H9 (cell line): ENCODE results near the gene PLEKHA4. TPM values are rescaled to one million over a fixed set of nuclear protein-coding genes. Genes with fewer than 3 reads are reported as not detected.

Experiments used
- DNase-seq: peaks from one replicate; pipeline ENCODE4 v3.0.0-alpha.2; 2017
- H2AFZ ChIP-seq: one replicate; pipeline ENCODE4 v1.6.1; 2013; ENCODE audit warnings: mild to moderate bottlenecking, low read length, control low read depth, moderate library complexity
- H2AK5ac ChIP-seq: 2 replicates; pipeline ENCODE4 v1.6.1; 2013; ENCODE audit warnings: low read length, control low read depth, mixed read lengths; ENCODE audit not compliant: insufficient read length
- H2BK120ac ChIP-seq: one replicate; pipeline ENCODE4 v1.6.1; 2013; ENCODE audit warnings: low read depth, mild to moderate bottlenecking, low read length, control low read depth, inconsistent platforms; ENCODE audit not compliant: poor library complexity, severe bottlenecking
- H2BK12ac ChIP-seq: 2 replicates; pipeline ENCODE4 v1.6.1; 2013; ENCODE audit warnings: low read length, control low read depth, mixed read lengths, low read depth; ENCODE audit not compliant: insufficient read length
- H2BK15ac ChIP-seq: 2 replicates; pipeline ENCODE4 v1.6.1; 2013; ENCODE audit warnings: low read depth, low read length, control low read depth
- H2BK20ac ChIP-seq: one replicate; pipeline ENCODE4 v1.6.1; 2013; ENCODE audit warnings: low read depth, mild to moderate bottlenecking, low read length, control low read depth, inconsistent platforms; ENCODE audit not compliant: poor library complexity, severe bottlenecking
- H2BK5ac ChIP-seq: 2 replicates; pipeline ENCODE4 v1.6.1; 2013; ENCODE audit warnings: low read length, control low read depth, mixed read lengths; ENCODE audit not compliant: insufficient read length
- H3K14ac ChIP-seq: 2 replicates; pipeline ENCODE4 v1.6.1; 2013; ENCODE audit warnings: low read length, control low read depth; ENCODE audit not compliant: insufficient read depth
- H3K18ac ChIP-seq: 2 replicates; pipeline ENCODE4 v1.6.1; 2013; ENCODE audit warnings: low read depth, mild to moderate bottlenecking, mixed read lengths, low read length, control low read depth; ENCODE audit not compliant: insufficient read length
- H3K23ac ChIP-seq: 2 replicates; pipeline ENCODE4 v1.6.1; 2013; ENCODE audit warnings: low read length, control low read depth, mixed read lengths, low read depth; ENCODE audit not compliant: insufficient read length
- H3K23me2 ChIP-seq: 2 replicates; pipeline ENCODE4 v1.6.1; 2013; ENCODE audit warnings: low read depth, mild to moderate bottlenecking, mixed read lengths, low read length, control low read depth; ENCODE audit not compliant: insufficient read length, poor library complexity, severe bottlenecking
- H3K27ac ChIP-seq: 2 replicates; pipeline ENCODE4 v1.5.1; 2013; ENCODE audit warnings: low read length, control low read depth, mixed read lengths, low read depth; ENCODE audit not compliant: insufficient read length
- H3K27me3 ChIP-seq: 2 replicates; pipeline ENCODE4 v1.6.1; 2013; ENCODE audit warnings: low read length, control low read depth, inconsistent platforms; ENCODE audit not compliant: insufficient read depth
- H3K4ac ChIP-seq: 2 replicates; pipeline ENCODE4 v1.6.1; 2013; ENCODE audit warnings: low read depth, mild to moderate bottlenecking, control low read depth, inconsistent platforms, low read length, moderate library complexity
- H3K4me1 ChIP-seq: 2 replicates; pipeline ENCODE4 v1.6.1; 2013; ENCODE audit warnings: low read length, control low read depth, inconsistent platforms; ENCODE audit not compliant: insufficient read depth
- H3K4me2 ChIP-seq: 2 replicates; pipeline ENCODE4 v1.6.1; 2013; ENCODE audit warnings: low read length, control low read depth, mixed read lengths; ENCODE audit not compliant: insufficient read length, insufficient read depth
- H3K56ac ChIP-seq: 2 replicates; pipeline ENCODE4 v1.6.1; 2013; ENCODE audit warnings: low read depth, mild to moderate bottlenecking, mixed read lengths, low read length, control low read depth; ENCODE audit not compliant: insufficient read length
- H3K79me1 ChIP-seq: 2 replicates; pipeline ENCODE4 v1.6.1; 2013; ENCODE audit warnings: low read depth, mild to moderate bottlenecking, moderate library complexity, low read length, control low read depth, inconsistent platforms; ENCODE audit not compliant: insufficient read depth, poor library complexity, severe bottlenecking
- H3K79me2 ChIP-seq: 2 replicates; pipeline ENCODE4 v1.6.1; 2013; ENCODE audit warnings: low read length, control low read depth, inconsistent platforms; ENCODE audit not compliant: insufficient read depth
- H3K9ac ChIP-seq: 2 replicates; pipeline ENCODE4 v1.6.1; 2013; ENCODE audit warnings: low read length, control low read depth, mixed read lengths; ENCODE audit not compliant: insufficient read length; ENCODE audit errors: extremely low read depth
- H3K9me3 ChIP-seq: one replicate; pipeline ENCODE4 v1.6.1; 2013; ENCODE audit warnings: low read depth, low read length, inconsistent platforms; ENCODE audit not compliant: control insufficient read depth
- H3T11ph ChIP-seq: one replicate; pipeline ENCODE4 v1.6.1; 2013; ENCODE audit warnings: mild to moderate bottlenecking, low read length, control low read depth, inconsistent platforms
- H4K20me1 ChIP-seq: one replicate; pipeline ENCODE4 v1.6.1; 2013; ENCODE audit not compliant: control insufficient read depth, insufficient read length, insufficient read depth
- H4K5ac ChIP-seq: 2 replicates; pipeline ENCODE4 v1.6.1; 2013; ENCODE audit warnings: low read depth, mild to moderate bottlenecking, mixed read lengths, low read length, control low read depth; ENCODE audit not compliant: insufficient read length
- H4K8ac ChIP-seq: replicated peaks from 2 replicates; pipeline ENCODE4 v1.6.1; 2013; ENCODE audit warnings: low read length, control low read depth, mixed read lengths, low read depth; ENCODE audit not compliant: insufficient read length
- H4K91ac ChIP-seq: 2 replicates; pipeline ENCODE4 v1.6.1; 2013; ENCODE audit warnings: low read depth, mild to moderate bottlenecking, moderate library complexity, mixed read lengths, low read length, control low read depth; ENCODE audit not compliant: insufficient read length
- H3K27ac Mint-ChIP-seq, 3 experiments: 2 replicates in 2 of 3; 3 replicates in 1 of 3; pipeline ENCODE4 v1.8.0; 2020 to 2021; ENCODE audit warnings: mixed read lengths in 3 of 3, mild to moderate bottlenecking in 1 of 3, moderate library complexity in 1 of 3
- H3K27me3 Mint-ChIP-seq: 2 replicates; pipeline ENCODE4 v1.8.0; 2021; ENCODE audit warnings: low read depth, mild to moderate bottlenecking, moderate library complexity, mixed read lengths
- H3K36me3 Mint-ChIP-seq, 3 experiments: 2 replicates in 2 of 3; 3 replicates in 1 of 3; pipeline ENCODE4 v1.8.0; 2020 to 2021; ENCODE audit warnings: low read depth in 3 of 3, mixed read lengths in 3 of 3; ENCODE audit not compliant: insufficient read depth in 1 of 3
- H3K4me1 Mint-ChIP-seq, 2 experiments: 2 replicates each; pipeline ENCODE4 v1.8.0; 2020; ENCODE audit warnings: mixed read lengths in 2 of 2
- H3K4me3 Mint-ChIP-seq, 2 experiments: 2 replicates in 1 of 2; 3 replicates in 1 of 2; pipeline ENCODE4 v1.8.0; 2020 to 2021; ENCODE audit warnings: mild to moderate bottlenecking in 2 of 2, mixed read lengths in 2 of 2, moderate library complexity in 1 of 2
- H3K9me3 Mint-ChIP-seq, 2 experiments: 2 replicates in 1 of 2; 3 replicates in 1 of 2; pipeline ENCODE4 v1.8.0; 2020; ENCODE audit warnings: mild to moderate bottlenecking in 2 of 2, mixed read lengths in 2 of 2, moderate library complexity in 1 of 2
- CTCF ChIP-seq: fragments of 200-600 bp; sonication (generic); conservative IDR thresholded peaks from 3 replicates; pipeline ENCODE4 v1.8.0; 2021; ENCODE audit warnings: antibody characterized with exemption, mild to moderate bottlenecking
- whole genome bisulfite sequencing: extraction: QIAGEN DNeasy Blood & Tissue Kit; methylation state at CpG from one replicate; pipeline ENCODE4 v1.1.7; 2013; ENCODE audit warnings: missing lambda C conversion rate, low lambda C conversion rate, mixed read lengths; ENCODE audit not compliant: insufficient read length; ENCODE audit errors: extremely low coverage; 5-methylcytosine and 5-hydroxymethylcytosine counted together
- total RNA-seq: library from RNA; stranded (reverse); gene quantifications from 2 replicates; pipeline ENCODE4 v1.2.1, GENCODE V29; 2021

Gene PLEKHA4
- total RNA-seq, 1 experiment from 2014 or later: 15.3 TPM

DNA sequence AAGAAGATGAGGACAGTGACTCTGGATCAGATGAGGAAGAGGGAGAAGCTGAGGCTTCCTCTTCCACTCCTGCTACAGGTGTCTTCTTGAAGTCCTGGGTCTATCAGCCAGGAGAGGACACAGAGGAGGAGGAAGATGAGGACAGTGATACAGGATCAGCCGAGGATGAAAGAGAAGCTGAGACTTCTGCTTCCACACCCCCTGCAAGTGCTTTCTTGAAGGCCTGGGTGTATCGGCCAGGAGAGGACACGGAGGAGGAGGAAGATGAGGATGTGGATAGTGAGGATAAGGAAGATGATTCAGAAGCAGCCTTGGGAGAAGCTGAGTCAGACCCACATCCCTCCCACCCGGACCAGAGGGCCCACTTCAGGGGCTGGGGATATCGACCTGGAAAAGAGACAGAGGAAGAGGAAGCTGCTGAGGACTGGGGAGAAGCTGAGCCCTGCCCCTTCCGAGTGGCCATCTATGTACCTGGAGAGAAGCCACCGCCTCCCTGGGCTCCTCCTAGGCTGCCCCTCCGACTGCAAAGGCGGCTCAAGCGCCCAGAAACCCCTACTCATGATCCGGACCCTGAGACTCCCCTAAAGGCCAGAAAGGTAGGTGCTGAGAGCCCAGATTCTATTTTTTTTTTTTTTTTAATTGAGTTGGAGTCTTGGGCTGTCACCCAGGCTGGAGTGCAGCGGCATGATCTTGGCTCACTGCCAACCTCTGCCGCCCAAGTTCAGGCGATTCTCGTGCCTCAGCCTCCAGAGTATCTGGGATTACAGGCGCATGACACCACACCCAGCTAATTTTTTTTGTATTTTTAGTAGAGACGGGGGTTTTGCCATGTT lies 6.1 kb upstream of the PLEKHA4 start:
- Mint-ChIP-seq H3K4me1 (peaks cover 19 to 20% of the 10 kb centered on the region in 2 experiments), H3K4me3 (peak overlapping the region; percentile 27 to 29; a peak in 3 of 5 replicates), H3K36me3 (peaks cover 29 to 52% (median 46%) of the 10 kb centered on the region in 3 experiments), H3K27ac (peak overlapping the region in 2 of 3 experiments; percentile 50 to 100; a peak in 3 of 7 replicates), H3K9me3 (no peaks in the 10 kb centered on the region), H3K27me3 (no peaks in the 10 kb centered on the region)
- Histone ChIP-seq H3K23ac (no peak overlapping the region), H2AK5ac (no peak overlapping the region), H2BK120ac (no peak overlapping the region), H3K4ac (no peak overlapping the region; the same call in 1 of the 2 replicates), H3K4me2 (no peak overlapping the region), H2BK20ac (no peak overlapping the region), H3K27ac (no peak overlapping the region), H3K9me3 (no peaks in the 10 kb centered on the region), H3K4me1 (peaks cover 3% of the 10 kb centered on the region), H3K27me3 (no peaks in the 10 kb centered on the region), H2BK5ac (no peak overlapping the region), H3K79me1 (peaks cover 11% of the 10 kb centered on the region), H4K5ac (no peak overlapping the region), H4K20me1 (no peaks in the 10 kb centered on the region), H3K56ac (no peak overlapping the region), H2BK12ac (peak overlapping the region; percentile 8), H3K79me2 (peaks cover 4% of the 10 kb centered on the region; the same call in 1 of the 2 replicates), H4K8ac (no peak overlapping the region), H3K18ac (no peak overlapping the region), H4K91ac (peak overlapping the region; percentile 85), H3K23me2 (peaks cover 5% of the 10 kb centered on the region), H3K9ac (no peak overlapping the region), H3T11ph (no peak overlapping the region), H3K14ac (no peak overlapping the region), H2AFZ (no peak overlapping the region), H2BK15ac (no peak overlapping the region)
- no peak for DNase-seq
- no CpG with 5 or more reads among the region's 17 CpGs for WGBS
- TF ChIP-seq CTCF: no peak
